ENCODE data around the gene EFS. TPM values are rescaled to one million over a fixed set of nuclear protein-coding genes. Genes with fewer than 3 reads are reported as not detected.

Gene EFS
- total and polyA plus RNA-seq, 10 of the 15 experiments (the other 5 are each of a cell fraction or from before 2014, with no cell fraction given): 0.08 TPM; not detected in 9

DNA sequence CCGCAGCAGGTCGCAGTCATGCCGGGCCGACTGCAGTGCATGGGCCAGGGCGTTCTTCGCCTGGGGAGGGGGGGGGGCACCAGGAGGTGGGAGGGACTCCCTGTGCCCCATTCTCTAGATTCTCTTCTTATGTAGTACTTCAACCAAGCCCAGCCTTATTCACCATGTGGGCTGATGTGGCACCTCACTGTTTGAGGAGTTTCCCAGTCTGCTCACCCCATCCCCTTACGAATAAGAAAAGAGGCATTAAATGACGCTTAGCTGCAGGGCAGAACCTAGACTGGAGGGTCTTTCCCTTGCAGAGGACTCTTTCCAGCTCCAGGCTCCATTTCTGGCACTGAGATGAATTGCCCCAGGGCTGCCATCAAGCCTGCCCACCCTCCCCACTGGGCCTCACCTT, 24.0 kb upstream of the EFS start:
- ChIA-PET SMC1A (ENCODE audit: uncharacterized antibody, unreplicated experiment) (no interaction called here), RAD21 (ENCODE audit: unreplicated experiment) (no interaction called here), POLR2A (no interaction called here), CTCF (no interaction called here)
- Histone ChIP-seq H4K20me1 (ENCODE audit: control insufficient read depth, insufficient read depth) (no peaks in the 10 kb centered on the region), H3K9ac (ENCODE audit: control insufficient read depth, insufficient read depth, low read length) (no peak overlapping the region), H3K4me2 (ENCODE audit: control insufficient read depth, insufficient read depth) (no peak overlapping the region), H3K36me3 (ENCODE audit: control insufficient read depth in 2 of 2, insufficient read depth in 2 of 2, low read length in 1 of 2) (no peaks in the 10 kb centered on the region), H3K27ac (ENCODE audit: control insufficient read depth, insufficient read depth) (no peak overlapping the region), H3K4me1 (ENCODE audit: control insufficient read depth, insufficient read depth, low read length) (no peaks in the 10 kb centered on the region), H3K79me2 (ENCODE audit: control insufficient read depth, insufficient read depth, low read length) (no peaks in the 10 kb centered on the region), H3K27me3 (replicated peaks in 1 of 2; ENCODE audit: control insufficient read depth in 2 of 2, insufficient read depth in 2 of 2, low read length in 1 of 2) (no peaks in the 10 kb centered on the region; a peak in 2 of 4 replicates), H3K4me3 (no peak overlapping the region), H2AFZ (ENCODE audit: control insufficient read depth, low read depth, low read length) (no peak overlapping the region), H3K9me3 (replicated peaks; ENCODE audit: control insufficient read depth, insufficient read depth, low read length) (no peaks in the 10 kb centered on the region)
- 70% methylated on average over 6 of the region's 8 CpGs for WGBS (ENCODE audit: insufficient coverage, insufficient replicate concordance, low lambda C conversion rate, missing lambda C conversion rate)
- DNase-seq (ENCODE audit: low read depth, low spot score) (no peak), ATAC-seq (no peak), FAIRE-seq (no peak)
- no TSS peak for BruUV-seq (replicated peaks)
- in situ Hi-C loops (cut with MboI) (no loop called here), intact Hi-C loops (cut with micrococcal nuclease; ENCODE audit: unreplicated experiment) (no loop called here)
- no peak for TF ChIP-seq CHD4 (IDR thresholded peaks at IDR 0.05)
- TF ChIP-seq PML (IDR thresholded peaks at IDR 0.05; ENCODE audit: low read length): no peak
- TF ChIP-seq MEF2A (IDR thresholded peaks at IDR 0.05; ENCODE audit: insufficient read depth, low read depth, low read length): no peak
- TF ChIP-seq SMC3 (IDR thresholded peaks at IDR 0.05; ENCODE audit: borderline replicate concordance, low read length): no peak
- no peak for TF ChIP-seq POLR2AphosphoS5 (IDR thresholded peaks at IDR 0.05; ENCODE audit: low read length)
- TF ChIP-seq ZNF274 (IDR thresholded peaks at IDR 0.05; ENCODE audit: insufficient read depth, insufficient read length): no peak
- TF ChIP-seq CEBPZ (IDR thresholded peaks at IDR 0.05; ENCODE audit: low read depth, low read length): no peak
- TF ChIP-seq NKRF (conservative IDR thresholded peaks at IDR 0.05): no peak
- no peak for TF ChIP-seq IKZF1 (conservative IDR thresholded peaks at IDR 0.05)
- TF ChIP-seq ZBTB11 (CRISPR knock-in tag; IDR thresholded peaks at IDR 0.05): no peak
- no peak for TF ChIP-seq HCFC1 (IDR thresholded peaks at IDR 0.05; ENCODE audit: low read length)
- no peak for TF ChIP-seq LARP7 (IDR thresholded peaks at IDR 0.05)
